ENCODE measurements around the gene ESRRA. TPM values are rescaled to one million over a fixed set of nuclear protein-coding genes. Genes with fewer than 3 reads are reported as not detected.

ESRRA gene
- total RNA-seq, 4 donors from 2014 or later, result 65.0 to 93.6 (median 74.3) TPM

DNA sequence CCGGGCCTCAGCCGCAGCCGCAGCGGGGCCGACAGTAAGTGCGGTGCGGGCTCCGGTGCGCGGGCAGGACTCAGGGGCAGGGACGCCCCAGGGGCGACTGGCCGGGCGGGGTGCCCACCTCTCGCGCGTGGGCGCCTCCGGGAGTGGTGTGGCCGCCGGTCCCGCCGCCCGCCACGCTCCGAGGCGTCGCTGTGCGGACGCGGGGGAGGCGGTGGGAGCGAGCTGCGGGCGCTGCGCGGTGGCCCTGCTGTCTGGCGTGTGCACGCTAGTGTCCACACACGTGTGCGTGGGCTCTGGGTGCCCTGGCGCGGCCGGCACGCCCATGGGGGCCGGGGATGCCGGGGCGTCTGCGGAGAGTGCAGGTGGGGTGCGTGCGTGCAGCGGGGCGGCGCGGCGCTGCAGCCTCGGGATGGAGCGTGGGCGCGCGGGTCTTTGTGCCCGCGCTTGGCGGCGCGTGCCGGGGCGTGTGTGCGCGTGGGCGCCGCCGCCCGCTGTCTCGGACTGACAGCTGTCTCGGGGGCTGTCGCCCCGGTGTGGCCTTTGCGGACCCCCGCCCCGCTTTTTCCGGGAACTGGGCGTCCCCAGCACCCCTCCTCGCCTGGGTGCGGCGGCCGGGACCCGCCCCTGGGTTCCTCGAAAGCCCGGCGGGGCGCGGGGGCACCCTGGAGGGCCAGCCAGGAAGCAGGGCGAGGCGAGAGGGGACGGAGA is 13.4 kb upstream of the ESRRA start:
- Histone ChIP-seq H3K27me3 (peaks cover 33% of the 10 kb centered on the region), H3K4me3 (peak overlapping the region; percentile 53), H3K36me3 (peaks cover 6% of the 10 kb centered on the region), H3K27ac (no peak overlapping the region), H3K9me3 (no peaks in the 10 kb centered on the region), H3K4me1 (peaks cover 29% of the 10 kb centered on the region)
- DNase-seq (ENCODE audit: low spot score in 2 of 2), result no peak
- no peak for TF ChIP-seq EP300 (IDR thresholded peaks at IDR 0.05)
- TF ChIP-seq POLR2A (IDR thresholded peaks at IDR 0.05), result no peak
- TF ChIP-seq, protein P1, sequence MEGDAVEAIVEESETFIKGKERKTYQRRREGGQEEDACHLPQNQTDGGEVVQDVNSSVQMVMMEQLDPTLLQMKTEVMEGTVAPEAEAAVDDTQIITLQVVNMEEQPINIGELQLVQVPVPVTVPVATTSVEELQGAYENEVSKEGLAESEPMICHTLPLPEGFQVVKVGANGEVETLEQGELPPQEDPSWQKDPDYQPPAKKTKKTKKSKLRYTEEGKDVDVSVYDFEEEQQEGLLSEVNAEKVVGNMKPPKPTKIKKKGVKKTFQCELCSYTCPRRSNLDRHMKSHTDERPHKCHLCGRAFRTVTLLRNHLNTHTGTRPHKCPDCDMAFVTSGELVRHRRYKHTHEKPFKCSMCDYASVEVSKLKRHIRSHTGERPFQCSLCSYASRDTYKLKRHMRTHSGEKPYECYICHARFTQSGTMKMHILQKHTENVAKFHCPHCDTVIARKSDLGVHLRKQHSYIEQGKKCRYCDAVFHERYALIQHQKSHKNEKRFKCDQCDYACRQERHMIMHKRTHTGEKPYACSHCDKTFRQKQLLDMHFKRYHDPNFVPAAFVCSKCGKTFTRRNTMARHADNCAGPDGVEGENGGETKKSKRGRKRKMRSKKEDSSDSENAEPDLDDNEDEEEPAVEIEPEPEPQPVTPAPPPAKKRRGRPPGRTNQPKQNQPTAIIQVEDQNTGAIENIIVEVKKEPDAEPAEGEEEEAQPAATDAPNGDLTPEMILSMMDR (IDR thresholded peaks at IDR 0.05), result no peak
- no peak for TF ChIP-seq POLR2AphosphoS5 (IDR thresholded peaks at IDR 0.05)
- 2% methylated on average over 15 of the region's 96 CpGs for WGBS

DNA sequence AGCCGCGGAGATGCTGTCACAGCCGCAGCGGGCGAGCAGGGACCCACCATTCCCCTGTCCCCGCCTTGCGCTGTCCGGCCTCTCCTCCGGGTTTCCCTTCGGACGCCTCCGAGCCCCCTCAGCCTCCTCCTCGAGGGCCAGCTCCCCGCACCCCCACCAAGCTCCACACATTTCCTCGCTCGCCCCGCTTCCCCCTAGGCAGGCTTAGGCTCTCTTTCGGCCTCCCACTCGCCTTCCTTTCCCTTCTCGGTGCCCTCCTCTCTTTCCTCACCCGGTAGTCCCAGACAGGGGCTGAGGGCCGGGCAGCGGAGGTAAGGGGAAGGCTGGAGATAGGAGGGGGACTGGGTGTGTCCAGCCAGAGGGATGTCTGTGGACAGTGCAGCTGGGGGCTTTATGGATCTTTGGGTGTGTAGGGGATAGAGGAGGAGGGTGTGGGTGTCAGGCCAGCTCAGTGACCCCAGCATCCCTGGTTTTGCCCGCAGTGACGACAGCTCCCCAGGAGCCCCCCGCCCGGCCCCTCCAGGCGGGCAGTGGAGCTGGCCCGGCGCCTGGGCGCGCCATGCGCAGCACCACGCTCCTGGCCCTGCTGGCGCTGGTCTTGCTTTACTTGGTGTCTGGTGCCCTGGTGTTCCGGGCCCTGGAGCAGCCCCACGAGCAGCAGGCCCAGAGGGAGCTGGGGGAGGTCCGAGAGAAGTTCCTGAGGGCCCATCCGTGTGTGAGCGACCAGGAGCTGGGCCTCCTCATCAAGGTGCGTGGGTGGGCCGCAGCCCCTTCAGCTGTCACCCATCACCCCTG is 12.7 kb upstream of the ESRRA start:
- Histone ChIP-seq H3K27me3 (peaks cover 40% of the 10 kb centered on the region), H3K4me3 (peak overlapping the region; percentile 53), H3K9me3 (no peaks in the 10 kb centered on the region), H3K4me1 (peaks cover 34% of the 10 kb centered on the region), H3K36me3 (peaks cover 6% of the 10 kb centered on the region), H3K27ac (no peak overlapping the region)
- no peak for DNase-seq (ENCODE audit: low spot score in 2 of 2)
- WGBS, result 41% methylated on average over 34 of the region's 42 CpGs
- TF ChIP-seq, protein P1 (IDR thresholded peaks at IDR 0.05), result no peak
- TF ChIP-seq POLR2AphosphoS5 (IDR thresholded peaks at IDR 0.05) (no peak), EP300 (IDR thresholded peaks at IDR 0.05) (no peak)

GRCh38 chr11:64294774-64295173 is 10.6 kb upstream of the ESRRA start:
- H3K9me3 ChIP-seq, result no peaks in the 10 kb centered on the region
- no peak overlapping the region for H3K27ac ChIP-seq
- TF ChIP-seq POLR2A (IDR thresholded peaks at IDR 0.05) (no peak), POLR2AphosphoS5 (IDR thresholded peaks at IDR 0.05) (no peak), EP300 (IDR thresholded peaks at IDR 0.05) (no peak)
- TF ChIP-seq, protein P1 (IDR thresholded peaks at IDR 0.05), result no peak
- no peak overlapping the region for H3K4me3 ChIP-seq
- H3K36me3 ChIP-seq, result no peaks in the 10 kb centered on the region
- H3K4me1 ChIP-seq, result peaks cover 45% of the 10 kb centered on the region
- 66% methylated on average over 3 of the region's 3 CpGs for WGBS
- DNase-seq (ENCODE audit: low spot score in 2 of 2), result no peak
- peaks cover 57% of the 10 kb centered on the region for H3K27me3 ChIP-seq

GRCh38 chr11:64295760-64296159 is 9.6 kb upstream of the ESRRA start:
- WGBS, result 87% methylated on average over 4 of the region's 4 CpGs
- DNase-seq (ENCODE audit: low spot score in 2 of 2), result no peak
- Histone ChIP-seq H3K27me3 (peaks cover 67% of the 10 kb centered on the region), H3K36me3 (no peaks in the 10 kb centered on the region), H3K9me3 (no peaks in the 10 kb centered on the region), H3K4me1 (peaks cover 54% of the 10 kb centered on the region), H3K4me3 (no peak overlapping the region), H3K27ac (peak overlapping the region; percentile 37)
- no peak for TF ChIP-seq EP300 (IDR thresholded peaks at IDR 0.05)
- no peak for TF ChIP-seq POLR2AphosphoS5 (IDR thresholded peaks at IDR 0.05)
- TF ChIP-seq, protein P1 (IDR thresholded peaks at IDR 0.05), result no peak
- no peak for TF ChIP-seq POLR2A (IDR thresholded peaks at IDR 0.05)

DNA sequence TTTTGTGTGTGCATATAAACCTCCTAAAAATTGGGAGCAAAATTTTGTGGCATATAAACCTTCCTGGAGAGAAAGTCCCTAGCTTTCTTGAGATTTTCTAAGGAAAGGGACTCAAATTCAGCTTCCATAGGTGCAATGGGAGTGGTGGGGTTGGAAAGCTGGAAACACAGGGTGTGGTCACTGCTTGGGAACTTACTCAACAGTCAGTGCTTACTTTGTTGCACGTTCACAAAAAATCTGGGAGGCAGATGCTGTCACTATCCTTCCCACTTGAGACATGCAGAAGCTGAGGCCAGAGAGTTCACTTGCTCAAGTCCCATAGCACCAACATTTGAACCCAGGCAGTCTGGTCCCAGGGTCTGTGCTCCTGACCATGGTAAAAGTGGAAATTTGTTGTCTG is 9.1 kb upstream of the ESRRA start:
- H3K27ac ChIP-seq, result no peak overlapping the region
- TF ChIP-seq POLR2A (IDR thresholded peaks at IDR 0.05), result no peak
- no peak for TF ChIP-seq POLR2AphosphoS5 (IDR thresholded peaks at IDR 0.05)
- no peak for TF ChIP-seq EP300 (IDR thresholded peaks at IDR 0.05)
- TF ChIP-seq, protein P1 (IDR thresholded peaks at IDR 0.05), result no peak
- H3K36me3 ChIP-seq, result no peaks in the 10 kb centered on the region
- 0% methylated on average over 1 of the region's 1 CpG for WGBS
- peaks cover 66% of the 10 kb centered on the region for H3K27me3 ChIP-seq
- no peak for DNase-seq (ENCODE audit: low spot score in 2 of 2)
- no peaks in the 10 kb centered on the region for H3K9me3 ChIP-seq
- peaks cover 54% of the 10 kb centered on the region for H3K4me1 ChIP-seq
- H3K4me3 ChIP-seq, result no peak overlapping the region

Measured in suprapubic skin (tissue), 4 donors.